ENCODE results near the gene EIPR1.

The EIPR1 gene

GRCh38 chr2:3303583-3304406 lies 73.8 kb downstream of the EIPR1 start:
- DNase-seq (ENCODE audit: low read depth in 2 of 2), result peak; percentile 73

GRCh38 chr2:3302751-3303582 lies 74.7 kb downstream of the EIPR1 start:
- DNase-seq (ENCODE audit: low read depth in 2 of 2), result peak in 1 of 2 donors; percentile 4

GRCh38 chr2:3302421-3302750 lies 75.2 kb downstream of the EIPR1 start:
- DNase-seq (ENCODE audit: low read depth in 2 of 2), result no peak

- no peak for DNase-seq (ENCODE audit: low read depth in 2 of 2)
Observed at GRCh38 chr2:3301001-3301400, 76.6 kb downstream of the EIPR1 start.

GRCh38 chr2:3300224-3300995 lies 77.2 kb downstream of the EIPR1 start:
- no peak for DNase-seq (ENCODE audit: low read depth in 2 of 2)

GRCh38 chr2:3299703-3300102 lies 77.9 kb downstream of the EIPR1 start:
- DNase-seq (ENCODE audit: low read depth in 2 of 2), result no peak

GRCh38 chr2:3299130-3299529 lies 78.5 kb downstream of the EIPR1 start:
- DNase-seq (ENCODE audit: low read depth in 2 of 2), result no peak

GRCh38 chr2:3298191-3298590 lies 79.4 kb downstream of the EIPR1 start:
- no peak for DNase-seq (ENCODE audit: low read depth in 2 of 2)

- DNase-seq (ENCODE audit: low read depth in 2 of 2), result no peak
Observed at GRCh38 chr2:3297523-3297922, 80.1 kb downstream of the EIPR1 start.

- DNase-seq (ENCODE audit: low read depth in 2 of 2), result no peak
Observed at GRCh38 chr2:3296182-3296972, 81.2 kb downstream of the EIPR1 start.

- DNase-seq (ENCODE audit: low read depth in 2 of 2), result no peak
Observed at GRCh38 chr2:3294493-3294892, 83.1 kb downstream of the EIPR1 start.

GRCh38 chr2:3294069-3294468 lies 83.5 kb downstream of the EIPR1 start:
- no peak for DNase-seq (ENCODE audit: low read depth in 2 of 2)

- no peak for DNase-seq (ENCODE audit: low read depth in 2 of 2)
Observed at GRCh38 chr2:3293221-3293620, 84.4 kb downstream of the EIPR1 start.

- DNase-seq (ENCODE audit: low read depth in 2 of 2), result no peak
Observed at GRCh38 chr2:3292416-3292815, 85.2 kb downstream of the EIPR1 start.

- DNase-seq (ENCODE audit: low read depth in 2 of 2), result no peak
Observed at GRCh38 chr2:3291750-3292149, 85.9 kb downstream of the EIPR1 start.

GRCh38 chr2:3291113-3291512 lies 86.5 kb downstream of the EIPR1 start:
- DNase-seq (ENCODE audit: low read depth in 2 of 2), result no peak

- no peak for DNase-seq (ENCODE audit: low read depth in 2 of 2)
Observed at GRCh38 chr2:3290655-3291054, 87.0 kb downstream of the EIPR1 start.

GRCh38 chr2:3289971-3290370 lies 87.6 kb downstream of the EIPR1 start:
- no peak for DNase-seq (ENCODE audit: low read depth in 2 of 2)

GRCh38 chr2:3289526-3289925 lies 88.1 kb downstream of the EIPR1 start:
- no peak for DNase-seq (ENCODE audit: low read depth in 2 of 2)

GRCh38 chr2:3289171-3289515 lies 88.5 kb downstream of the EIPR1 start:
- DNase-seq (ENCODE audit: low read depth in 2 of 2), result no peak

GRCh38 chr2:3288470-3289170 lies 89.0 kb downstream of the EIPR1 start:
- no peak for DNase-seq (ENCODE audit: low read depth in 2 of 2)

All from stimulated activated CD4-positive, alpha-beta T cell treated with anti-CD3 and anti-CD28 coated beads, Interleukin-1b, Interleukin-23, amount 100 ng/mL, for 4 hours (primary cell).